Measurements from ENCODE around the gene SLC25A19. TPM values are rescaled to one million over a fixed set of nuclear protein-coding genes. Genes with fewer than 3 reads are reported as not detected.

SLC25A19 gene
- total and polyA plus RNA-seq, 9 of the 15 experiments (the other 6 are each of a cell fraction or from before 2014, with no cell fraction given): 33.4 to 76.6 (median 55.3) TPM

DNA sequence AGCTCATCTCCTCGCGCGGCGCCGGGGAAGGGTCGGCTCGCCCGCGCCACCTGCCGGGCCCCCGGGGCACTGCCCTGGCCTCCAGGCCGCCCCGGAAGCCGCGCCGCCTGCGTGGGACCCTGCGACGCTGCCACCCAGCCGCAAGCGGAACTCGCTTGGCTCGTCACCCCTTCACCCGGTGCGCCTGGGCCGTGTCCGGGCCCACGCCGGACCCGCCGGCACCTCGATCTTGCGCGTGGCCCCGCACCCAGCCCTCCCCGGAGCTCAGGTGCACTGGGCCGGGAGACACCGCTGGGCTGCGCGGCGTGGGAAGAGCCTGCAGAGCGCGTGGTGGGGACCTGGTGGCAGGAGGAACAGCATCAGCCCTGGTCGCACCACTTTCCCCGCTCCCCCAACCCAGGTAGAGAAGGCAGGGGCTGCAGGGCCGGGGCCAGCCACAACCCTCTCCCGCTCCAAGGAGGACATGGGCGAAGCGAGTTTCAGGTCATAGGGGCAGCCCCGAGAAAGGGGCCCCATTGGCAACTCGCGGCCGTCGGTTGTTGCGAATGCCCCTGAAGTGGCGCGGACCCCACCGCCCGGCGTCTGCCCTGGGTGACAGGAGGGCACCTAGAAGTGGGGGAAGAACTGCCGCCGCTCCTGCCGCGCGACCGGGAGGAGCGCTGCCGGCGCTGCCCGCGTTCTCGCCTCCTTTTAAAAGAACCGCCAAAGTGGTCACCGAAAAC, 17.8 kb downstream of the SLC25A19 start (continued):
- TF ChIP-seq, protein P1, sequence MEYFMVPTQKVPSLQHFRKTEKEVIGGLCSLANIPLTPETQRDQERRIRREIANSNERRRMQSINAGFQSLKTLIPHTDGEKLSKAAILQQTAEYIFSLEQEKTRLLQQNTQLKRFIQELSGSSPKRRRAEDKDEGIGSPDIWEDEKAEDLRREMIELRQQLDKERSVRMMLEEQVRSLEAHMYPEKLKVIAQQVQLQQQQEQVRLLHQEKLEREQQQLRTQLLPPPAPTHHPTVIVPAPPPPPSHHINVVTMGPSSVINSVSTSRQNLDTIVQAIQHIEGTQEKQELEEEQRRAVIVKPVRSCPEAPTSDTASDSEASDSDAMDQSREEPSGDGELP (CRISPR knock-in tag; IDR thresholded peaks at IDR 0.05; ENCODE audit: borderline replicate concordance): no peak
- TF ChIP-seq THRA (IDR thresholded peaks at IDR 0.05): no peak
- no peak for TF ChIP-seq MCM7 (IDR thresholded peaks at IDR 0.05)
- peak; percentile 94 for TF ChIP-seq RBM22 (IDR thresholded peaks at IDR 0.05; ENCODE audit: low read depth, low read length, poor library complexity, severe bottlenecking)
- TF ChIP-seq, protein P2, sequence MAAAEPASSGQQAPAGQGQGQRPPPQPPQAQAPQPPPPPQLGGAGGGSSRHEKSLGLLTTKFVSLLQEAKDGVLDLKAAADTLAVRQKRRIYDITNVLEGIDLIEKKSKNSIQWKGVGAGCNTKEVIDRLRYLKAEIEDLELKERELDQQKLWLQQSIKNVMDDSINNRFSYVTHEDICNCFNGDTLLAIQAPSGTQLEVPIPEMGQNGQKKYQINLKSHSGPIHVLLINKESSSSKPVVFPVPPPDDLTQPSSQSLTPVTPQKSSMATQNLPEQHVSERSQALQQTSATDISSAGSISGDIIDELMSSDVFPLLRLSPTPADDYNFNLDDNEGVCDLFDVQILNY (CRISPR knock-in tag; IDR thresholded peaks at IDR 0.05): 0 out of 2 replicates have a peak, but pooled peaks have one; percentile 46
- TF ChIP-seq, protein P3, sequence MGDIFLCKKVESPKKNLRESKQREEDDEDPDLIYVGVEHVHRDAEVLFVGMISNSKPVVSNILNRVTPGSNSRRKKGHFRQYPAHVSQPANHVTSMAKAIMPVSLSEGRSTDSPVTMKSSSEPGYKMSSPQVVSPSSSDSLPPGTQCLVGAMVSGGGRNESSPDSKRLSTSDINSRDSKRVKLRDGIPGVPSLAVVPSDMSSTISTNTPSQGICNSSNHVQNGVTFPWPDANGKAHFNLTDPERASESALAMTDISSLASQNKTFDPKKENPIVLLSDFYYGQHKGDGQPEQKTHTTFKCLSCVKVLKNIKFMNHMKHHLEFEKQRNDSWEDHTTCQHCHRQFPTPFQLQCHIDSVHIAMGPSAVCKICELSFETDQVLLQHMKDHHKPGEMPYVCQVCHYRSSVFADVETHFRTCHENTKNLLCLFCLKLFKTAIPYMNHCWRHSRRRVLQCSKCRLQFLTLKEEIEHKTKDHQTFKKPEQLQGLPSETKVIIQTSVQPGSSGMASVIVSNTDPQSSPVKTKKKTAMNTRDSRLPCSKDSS (IDR thresholded peaks at IDR 0.05; ENCODE audit: low read depth, partially characterized antibody): no peak
- TF ChIP-seq FOXP1 (CRISPR knock-in tag; IDR thresholded peaks at IDR 0.05): peak; percentile 93
- no peak for TF ChIP-seq DNMT1 (IDR thresholded peaks at IDR 0.05)
- peak; percentile 96 for TF ChIP-seq CXXC5 (CRISPR knock-in tag; IDR thresholded peaks at IDR 0.05)
- TF ChIP-seq SIRT6 (IDR thresholded peaks at IDR 0.05; ENCODE audit: low read depth, low read length): no peak
- no peak for TF ChIP-seq GTF2A2 (tag; IDR thresholded peaks at IDR 0.05)
- TF ChIP-seq, protein P4, sequence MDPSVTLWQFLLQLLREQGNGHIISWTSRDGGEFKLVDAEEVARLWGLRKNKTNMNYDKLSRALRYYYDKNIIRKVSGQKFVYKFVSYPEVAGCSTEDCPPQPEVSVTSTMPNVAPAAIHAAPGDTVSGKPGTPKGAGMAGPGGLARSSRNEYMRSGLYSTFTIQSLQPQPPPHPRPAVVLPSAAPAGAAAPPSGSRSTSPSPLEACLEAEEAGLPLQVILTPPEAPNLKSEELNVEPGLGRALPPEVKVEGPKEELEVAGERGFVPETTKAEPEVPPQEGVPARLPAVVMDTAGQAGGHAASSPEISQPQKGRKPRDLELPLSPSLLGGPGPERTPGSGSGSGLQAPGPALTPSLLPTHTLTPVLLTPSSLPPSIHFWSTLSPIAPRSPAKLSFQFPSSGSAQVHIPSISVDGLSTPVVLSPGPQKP (CRISPR knock-in tag; IDR thresholded peaks at IDR 0.05): no peak
- TF ChIP-seq MBD1 (CRISPR knock-in tag; IDR thresholded peaks at IDR 0.05): no peak
- TF ChIP-seq RBM15 (IDR thresholded peaks at IDR 0.05; ENCODE audit: insufficient read depth, low read length): no peak
- TF ChIP-seq ZNF79 (CRISPR knock-in tag; IDR thresholded peaks at IDR 0.05; ENCODE audit: low read depth): no peak
- no peak for TF ChIP-seq XRCC3 (IDR thresholded peaks at IDR 0.05)
- peak; percentile 83 for TF ChIP-seq PHF20 (IDR thresholded peaks at IDR 0.05; ENCODE audit: partially characterized antibody)
- TF ChIP-seq MEIS2 (IDR thresholded peaks at IDR 0.05; ENCODE audit: partially characterized antibody): no peak
- TF ChIP-seq ZNF764 (CRISPR knock-in tag; IDR thresholded peaks at IDR 0.05; ENCODE audit: low read depth): 0 out of 2 replicates have a peak, but pooled peaks have one; percentile 44
- TF ChIP-seq ETS2 (tag; IDR thresholded peaks at IDR 0.05; ENCODE audit: borderline replicate concordance, poor library complexity, severe bottlenecking): no peak
